NB4 (cell line): ENCODE results near the gene NFRKB.

Experiments used
- DNase-seq: peaks from one replicate; pipeline ENCODE4 v3.0.0; 2010; ENCODE audit warnings: low read depth
- H3K4me3 ChIP-seq: one replicate; pipeline ENCODE4 v1.5.1; 2011; ENCODE audit warnings: mild to moderate bottlenecking, low read depth, low read length, moderate library complexity
- MYC ChIP-seq: IDR thresholded peaks from 2 replicates; pipeline ENCODE4 v1.6.1; 2011; ENCODE audit warnings: low read depth, low read length
- POLR2A ChIP-seq: IDR thresholded peaks from 2 replicates; pipeline ENCODE4 v1.6.1; 2011; ENCODE audit warnings: mild to moderate bottlenecking; ENCODE audit not compliant: insufficient read length; ENCODE audit errors: extremely low read depth
- TF ChIP-seq, protein P1 (sequence below): IDR thresholded peaks from one replicate; pipeline ENCODE4 v1.5.1; 2012; ENCODE audit warnings: low read depth, low read length
- TF ChIP-seq, protein P2 (sequence below): IDR thresholded peaks from 2 replicates; pipeline ENCODE4 v1.6.1; 2011; ENCODE audit warnings: low read depth, low read length

The NFRKB gene

DNA sequence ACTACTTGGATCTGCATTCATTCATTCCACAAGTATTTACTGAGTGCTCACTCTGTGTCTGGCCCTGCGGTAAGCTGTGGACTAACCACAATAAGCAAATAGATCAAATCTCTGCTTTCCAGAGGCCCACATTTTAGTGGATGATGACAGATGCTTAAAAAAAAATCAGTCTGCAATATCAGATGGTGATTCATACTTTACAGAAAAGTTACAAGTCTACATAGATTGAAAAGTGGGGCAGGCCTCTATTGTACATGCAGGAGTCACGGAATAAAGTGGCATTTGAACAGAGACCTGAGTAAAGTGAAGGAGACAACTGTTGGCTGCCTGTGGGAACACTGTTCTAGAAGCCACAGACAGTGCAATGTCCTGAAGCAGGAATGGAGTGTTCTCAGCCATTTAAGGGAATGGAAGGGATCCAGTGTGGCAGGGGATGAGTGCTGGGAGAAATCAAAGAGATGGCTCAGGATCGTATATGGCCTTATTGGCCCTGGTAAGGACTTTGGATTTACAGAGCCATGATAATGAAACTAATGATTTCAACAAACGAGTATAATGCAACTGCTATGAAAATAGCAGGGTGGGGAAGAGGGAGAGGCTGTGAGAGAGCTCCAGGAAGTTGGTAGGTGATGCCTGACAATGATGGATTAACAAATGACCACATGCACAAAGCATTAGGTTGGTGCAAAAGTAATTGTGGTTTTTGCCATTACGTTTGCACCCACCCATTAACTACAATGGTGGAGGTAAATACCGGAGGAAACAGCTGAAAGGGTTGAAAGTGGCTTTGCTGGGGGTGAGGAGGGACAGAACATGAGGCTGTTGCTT, 48.7 kb downstream of the NFRKB start:
- no peak for DNase-seq
- no peak overlapping the region for H3K4me3 ChIP-seq
- TF ChIP-seq MYC (no peak), POLR2A (no peak)
- TF ChIP-seq, protein P1, sequence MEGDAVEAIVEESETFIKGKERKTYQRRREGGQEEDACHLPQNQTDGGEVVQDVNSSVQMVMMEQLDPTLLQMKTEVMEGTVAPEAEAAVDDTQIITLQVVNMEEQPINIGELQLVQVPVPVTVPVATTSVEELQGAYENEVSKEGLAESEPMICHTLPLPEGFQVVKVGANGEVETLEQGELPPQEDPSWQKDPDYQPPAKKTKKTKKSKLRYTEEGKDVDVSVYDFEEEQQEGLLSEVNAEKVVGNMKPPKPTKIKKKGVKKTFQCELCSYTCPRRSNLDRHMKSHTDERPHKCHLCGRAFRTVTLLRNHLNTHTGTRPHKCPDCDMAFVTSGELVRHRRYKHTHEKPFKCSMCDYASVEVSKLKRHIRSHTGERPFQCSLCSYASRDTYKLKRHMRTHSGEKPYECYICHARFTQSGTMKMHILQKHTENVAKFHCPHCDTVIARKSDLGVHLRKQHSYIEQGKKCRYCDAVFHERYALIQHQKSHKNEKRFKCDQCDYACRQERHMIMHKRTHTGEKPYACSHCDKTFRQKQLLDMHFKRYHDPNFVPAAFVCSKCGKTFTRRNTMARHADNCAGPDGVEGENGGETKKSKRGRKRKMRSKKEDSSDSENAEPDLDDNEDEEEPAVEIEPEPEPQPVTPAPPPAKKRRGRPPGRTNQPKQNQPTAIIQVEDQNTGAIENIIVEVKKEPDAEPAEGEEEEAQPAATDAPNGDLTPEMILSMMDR = no peak
- TF ChIP-seq, protein P2, sequence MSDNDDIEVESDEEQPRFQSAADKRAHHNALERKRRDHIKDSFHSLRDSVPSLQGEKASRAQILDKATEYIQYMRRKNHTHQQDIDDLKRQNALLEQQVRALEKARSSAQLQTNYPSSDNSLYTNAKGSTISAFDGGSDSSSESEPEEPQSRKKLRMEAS = no peak
